ENCODE results near the gene ALB. TPM values are rescaled to one million over a fixed set of nuclear protein-coding genes. Genes with fewer than 3 reads are reported as not detected.

ALB gene
- total and polyA plus RNA-seq, 2 of the 8 experiments (the other 6 are each of a cell fraction or from before 2014, with no cell fraction given), result 0.12 TPM; not detected in 1

GRCh38 chr4:73411731-73412414 is 7.8 kb downstream of the ALB start:
- Histone ChIP-seq H3K14ac (ENCODE audit: insufficient read length) (no peak overlapping the region), H4K8ac (ENCODE audit: extremely low read depth, insufficient read depth, low read length) (no peak overlapping the region), H3K9ac (replicated peaks in 1 of 4; ENCODE audit: extremely low read depth in 1 of 4, low read depth in 3 of 4, low read length in 3 of 4) (no peak overlapping the region)

More at GRCh38 chr4:73411731-73412414, 7.8 kb downstream of the ALB start:
- ChIA-PET CTCF (ENCODE audit: partially characterized antibody) (interaction anchor here (0.8 to 1.2 kb wide), 3 partner anchors 17 to 23 kb away, joined by 3 to 4 read pairs (median 3); no protein-coding TSS in a partner anchor), POLR2A (ENCODE audit: partially characterized antibody) (no interaction called here)
- Histone ChIP-seq H3K4ac (replicated peaks; ENCODE audit: insufficient read length, low read depth, low read length) (no peak overlapping the region), H3K79me1 (ENCODE audit: low read depth, low read length) (no peaks in the 10 kb centered on the region), H4K20me1 (replicated peaks in 1 of 2; ENCODE audit: control insufficient read depth in 1 of 2, insufficient read depth in 2 of 2, low read length in 2 of 2) (no peaks in the 10 kb centered on the region), H3K23me2 (ENCODE audit: low read depth, low read length) (no peaks in the 10 kb centered on the region), H3K4me2 (ENCODE audit: insufficient read depth in 1 of 2, low read depth in 2 of 2, low read length in 2 of 2) (no peak overlapping the region), H2AFZ (ENCODE audit: low read length) (peak overlapping the region; percentile 85; the same call in 1 of the 2 replicates), H2BK120ac (replicated peaks; ENCODE audit: low read depth, low read length) (no peak overlapping the region), H4K91ac (replicated peaks; ENCODE audit: insufficient read length, low read length) (peak overlapping the region; percentile 17), H2BK12ac (ENCODE audit: low read depth, low read length) (no peak overlapping the region), H2BK15ac (ENCODE audit: low read length) (no peak overlapping the region), H3K9me3 (ENCODE audit: insufficient read depth in 2 of 2, low read depth in 1 of 2, low read length in 1 of 2) (no peaks in the 10 kb centered on the region), H3K79me2 (ENCODE audit: control insufficient read depth in 1 of 2, insufficient read depth in 2 of 2, low read length in 2 of 2) (no peaks in the 10 kb centered on the region), H2BK20ac (ENCODE audit: low read length) (no peak overlapping the region), H3K27me3 (replicated peaks in 1 of 4; ENCODE audit: control insufficient read depth in 3 of 4, extremely low read depth in 1 of 4, insufficient read depth in 3 of 4, low read length in 3 of 4) (no peaks in the 10 kb centered on the region), H3K18ac (ENCODE audit: extremely low read depth, low read length) (no peak overlapping the region), H3K4me1 (replicated peaks in 1 of 4; ENCODE audit: control insufficient read depth in 3 of 4, insufficient read depth in 4 of 4, low read length in 3 of 4) (peaks cover 0 to 8% (median 1%) of the 10 kb centered on the region in 4 experiments; a peak in 3 of 7 replicates), H2BK5ac (ENCODE audit: low read depth, low read length) (no peak overlapping the region), H2AK5ac (ENCODE audit: low read depth, low read length) (no peak overlapping the region), H3K56ac (replicated peaks; ENCODE audit: insufficient read length, low read depth, low read length) (no peak overlapping the region), H3K36me3 (ENCODE audit: control insufficient read depth in 2 of 4, insufficient read depth in 4 of 4, low read length in 3 of 4) (no peaks in the 10 kb centered on the region), H4K5ac (ENCODE audit: insufficient read length, low read depth, low read length) (no peak overlapping the region), H3K4me3 (ENCODE audit: extremely low read depth in 1 of 4, insufficient read depth in 2 of 4, low read depth in 3 of 4, low read length in 4 of 4) (no peak overlapping the region), H3K23ac (ENCODE audit: insufficient read length) (no peak overlapping the region), H3K27ac (ENCODE audit: low read depth, low read length) (no peak overlapping the region)
- TF ChIP-seq SP2 (IDR thresholded peaks at IDR 0.05; ENCODE audit: low read length) (no peak), JUN (IDR thresholded peaks at IDR 0.05; ENCODE audit: low read depth, low read length) (no peak), RBBP5 (IDR thresholded peaks at IDR 0.05; ENCODE audit: borderline replicate concordance, low read depth, low read length) (no peak), KDM1A (IDR thresholded peaks at IDR 0.05; ENCODE audit: borderline replicate concordance, low read length) (no peak), POLR2AphosphoS5 (IDR thresholded peaks at IDR 0.05; ENCODE audit: low read depth, low read length) (no peak), EGR1 (IDR thresholded peaks at IDR 0.05; ENCODE audit: borderline replicate concordance, low read depth, low read length) (no peak), TCF12 (IDR thresholded peaks at IDR 0.05; ENCODE audit: low read depth, low read length) (no peak), EP300 (IDR thresholded peaks at IDR 0.05; ENCODE audit: borderline replicate concordance in 1 of 2, low read depth in 2 of 2, low read length in 2 of 2) (no peak), ASH2L (IDR thresholded peaks at IDR 0.05; ENCODE audit: low read length) (no peak), EZH2 (IDR thresholded peaks at IDR 0.05; ENCODE audit: low read depth, low read length, severe bottlenecking) (no peak), MAX (IDR thresholded peaks at IDR 0.05) (no peak)
- FAIRE-seq, result no peak
- 90% methylated on average over 8 of the region's 8 CpGs; no CpG with 5 or more reads in 1 of the 2 experiments for WGBS, 2 experiments (ENCODE audit: extremely low coverage in 1 of 2, insufficient coverage in 1 of 2, insufficient read length in 1 of 2, insufficient replicate concordance in 2 of 2, low coverage in 1 of 2, low lambda C conversion rate in 2 of 2, missing lambda C conversion rate in 1 of 2)
- DNase-seq (ENCODE audit: low read depth in 1 of 2, low spot score in 2 of 2), result no peak

Measured in H1 (cell line).